WTC11 (cell line): ENCODE results near the gene BACE2.
"Not testable (repeated sequence)": the region's sequence is repeated elsewhere in the genome, so short reads cannot be mapped to it uniquely, and the experiment has no call there.

ENCODE experiments used
- NR2C2 ChIP-seq: sonication (generic); formaldehyde crosslinking; IDR thresholded peaks from 2 replicates; pipeline ENCODE4 v1.8.0; 2022; ENCODE audit warnings: mild to moderate bottlenecking, missing genetic modification reagents
- TCF7 ChIP-seq: sonication (generic); formaldehyde crosslinking; IDR thresholded peaks from 2 replicates; pipeline ENCODE4 v1.8.0; 2022; ENCODE audit warnings: mild to moderate bottlenecking, low read depth, missing genetic modification reagents, moderate library complexity
- ZNF138 ChIP-seq: sonication (generic); formaldehyde crosslinking; conservative IDR thresholded peaks from 2 replicates; pipeline ENCODE4 v1.8.1; 2022; ENCODE audit warnings: mild to moderate bottlenecking, moderate library complexity, missing genetic modification reagents
- TF ChIP-seq, protein P1 (sequence below): fragments of 200-600 bp; IDR thresholded peaks from 2 replicates; pipeline ENCODE4 v1.8.0; 2022; ENCODE audit warnings: antibody characterized with exemption
- TF ChIP-seq, protein P2 (sequence below): sonication (generic); formaldehyde crosslinking; IDR thresholded peaks from 2 replicates; pipeline ENCODE4 v1.8.1; 2023; ENCODE audit warnings: mild to moderate bottlenecking, missing genetic modification reagents, moderate library complexity

DNA sequence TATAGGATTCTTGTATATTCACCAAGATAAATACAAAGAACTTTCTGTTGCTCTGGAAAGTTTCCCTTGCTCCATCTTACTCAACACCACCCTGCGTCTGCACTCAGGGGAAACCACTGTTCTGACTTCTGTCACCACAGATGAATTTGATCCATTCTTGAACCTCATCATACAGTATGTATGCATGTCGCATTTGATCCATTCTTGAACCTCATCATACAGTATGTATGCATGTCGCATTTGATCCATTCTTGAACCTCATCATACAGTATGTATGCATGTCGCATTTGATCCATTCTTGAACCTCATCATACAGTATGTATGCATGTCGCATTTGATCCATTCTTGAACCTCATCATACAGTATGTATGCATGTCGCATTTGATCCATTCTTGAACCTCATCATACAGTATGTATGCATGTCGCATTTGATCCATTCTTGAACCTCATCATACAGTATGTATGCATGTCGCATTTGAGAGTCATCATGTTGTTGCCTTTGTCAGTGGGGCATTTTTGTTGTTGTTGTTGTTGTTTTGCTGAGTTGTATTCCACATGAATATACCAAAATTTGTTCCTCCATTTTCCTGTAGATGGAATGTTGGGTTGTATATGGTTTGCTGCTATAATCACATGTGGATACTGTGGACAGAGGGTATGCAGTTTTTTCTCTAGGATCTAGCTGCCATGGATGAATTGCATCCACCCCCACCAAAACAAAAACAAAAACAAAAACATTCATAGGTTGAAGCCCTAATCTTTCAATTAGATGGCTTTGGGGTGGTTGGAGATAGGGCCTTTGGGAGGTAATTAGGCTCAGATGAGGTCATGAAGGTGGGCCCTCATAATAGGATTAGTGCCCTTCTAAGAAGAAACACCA is 145.6 kb downstream of the BACE2 start:
- TF ChIP-seq, protein P1, sequence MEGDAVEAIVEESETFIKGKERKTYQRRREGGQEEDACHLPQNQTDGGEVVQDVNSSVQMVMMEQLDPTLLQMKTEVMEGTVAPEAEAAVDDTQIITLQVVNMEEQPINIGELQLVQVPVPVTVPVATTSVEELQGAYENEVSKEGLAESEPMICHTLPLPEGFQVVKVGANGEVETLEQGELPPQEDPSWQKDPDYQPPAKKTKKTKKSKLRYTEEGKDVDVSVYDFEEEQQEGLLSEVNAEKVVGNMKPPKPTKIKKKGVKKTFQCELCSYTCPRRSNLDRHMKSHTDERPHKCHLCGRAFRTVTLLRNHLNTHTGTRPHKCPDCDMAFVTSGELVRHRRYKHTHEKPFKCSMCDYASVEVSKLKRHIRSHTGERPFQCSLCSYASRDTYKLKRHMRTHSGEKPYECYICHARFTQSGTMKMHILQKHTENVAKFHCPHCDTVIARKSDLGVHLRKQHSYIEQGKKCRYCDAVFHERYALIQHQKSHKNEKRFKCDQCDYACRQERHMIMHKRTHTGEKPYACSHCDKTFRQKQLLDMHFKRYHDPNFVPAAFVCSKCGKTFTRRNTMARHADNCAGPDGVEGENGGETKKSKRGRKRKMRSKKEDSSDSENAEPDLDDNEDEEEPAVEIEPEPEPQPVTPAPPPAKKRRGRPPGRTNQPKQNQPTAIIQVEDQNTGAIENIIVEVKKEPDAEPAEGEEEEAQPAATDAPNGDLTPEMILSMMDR = not testable (repeated sequence)
- TF ChIP-seq, protein P2, sequence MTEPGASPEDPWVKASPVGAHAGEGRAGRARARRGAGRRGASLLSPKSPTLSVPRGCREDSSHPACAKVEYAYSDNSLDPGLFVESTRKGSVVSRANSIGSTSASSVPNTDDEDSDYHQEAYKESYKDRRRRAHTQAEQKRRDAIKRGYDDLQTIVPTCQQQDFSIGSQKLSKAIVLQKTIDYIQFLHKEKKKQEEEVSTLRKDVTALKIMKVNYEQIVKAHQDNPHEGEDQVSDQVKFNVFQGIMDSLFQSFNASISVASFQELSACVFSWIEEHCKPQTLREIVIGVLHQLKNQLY (CRISPR knock-in tag) = not testable (repeated sequence)
- TF ChIP-seq ZNF138 (CRISPR knock-in tag); NR2C2; TCF7 (CRISPR knock-in tag): not testable (repeated sequence)
